ENCODE data around the gene IQGAP2. TPM values are rescaled to one million over a fixed set of nuclear protein-coding genes. Genes with fewer than 3 reads are reported as not detected.
"Not testable (repeated sequence)": the region's sequence is repeated elsewhere in the genome, so short reads cannot be mapped to it uniquely, and the experiment has no call there.

Gene IQGAP2
- total RNA-seq, 1 donor from 2014 or later = 8.8 TPM

DNA sequence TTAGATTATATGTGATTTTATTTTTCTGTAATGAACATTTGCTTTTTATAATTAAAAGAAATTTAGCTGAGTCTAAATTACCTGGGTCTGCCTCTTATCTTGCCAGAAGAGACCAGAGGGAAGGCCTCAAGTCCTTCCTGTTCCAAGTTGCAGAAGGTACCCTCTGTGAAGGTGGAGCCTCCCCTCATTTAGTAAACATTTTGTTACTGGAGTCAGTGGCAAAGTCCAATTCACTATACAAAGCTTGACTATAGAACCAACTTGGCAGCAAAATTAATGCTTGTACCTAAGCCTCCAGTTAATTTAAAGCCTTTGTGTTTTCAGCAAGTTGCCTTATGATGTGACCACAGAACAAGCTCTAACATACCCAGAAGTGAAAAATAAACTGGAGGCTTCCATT is 270.0 kb downstream of the IQGAP2 start:
- peaks cover 17% of the 10 kb centered on the region for H3K36me3 Mint-ChIP-seq (ENCODE audit: low read depth)

DNA sequence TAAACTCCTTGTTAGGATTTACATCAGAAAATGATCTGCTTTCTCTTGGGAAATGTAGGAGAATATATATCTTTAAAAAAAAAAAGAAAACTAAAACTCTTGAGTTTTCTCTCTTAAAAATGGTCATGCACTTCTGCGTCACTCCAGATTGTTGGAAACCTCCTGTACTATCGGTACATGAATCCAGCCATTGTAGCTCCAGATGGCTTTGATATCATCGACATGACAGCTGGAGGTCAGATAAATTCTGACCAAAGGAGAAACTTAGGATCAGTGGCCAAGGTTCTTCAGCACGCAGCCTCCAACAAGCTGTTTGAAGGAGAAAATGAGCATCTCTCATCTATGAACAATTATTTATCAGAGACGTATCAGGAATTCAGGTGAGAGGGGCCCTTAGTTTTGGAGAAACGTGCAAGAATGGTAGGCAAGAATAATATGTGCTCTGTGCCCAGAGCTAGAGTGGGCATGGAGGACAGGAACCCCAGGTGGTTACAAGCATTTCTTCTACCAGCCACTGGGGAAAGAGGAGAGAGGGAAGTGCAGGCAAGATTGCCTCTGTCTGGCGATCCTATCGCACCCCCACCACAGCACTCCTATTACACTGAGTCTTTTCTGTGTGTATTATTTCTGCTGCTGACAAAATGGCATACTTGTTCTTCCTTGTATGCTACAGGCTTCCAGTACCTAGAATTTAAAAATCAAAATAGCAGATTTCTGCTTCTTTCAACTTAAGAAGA is 271.4 kb downstream of the IQGAP2 start:
- Mint-ChIP-seq H3K27me3 (no peaks in the 10 kb centered on the region), H3K27ac (no peak overlapping the region), H3K4me3 (no peak overlapping the region), H3K9me3 (no peaks in the 10 kb centered on the region), H3K36me3 (ENCODE audit: low read depth) (peaks cover 14% of the 10 kb centered on the region), H3K4me1 (no peaks in the 10 kb centered on the region)
- TF ChIP-seq CTCF (IDR thresholded peaks at IDR 0.05) = no peak
- intact Hi-C loops (cut with micrococcal nuclease) = no loop called here
- ATAC-seq (ENCODE audit: low read depth) (no peak), DNase-seq (no peak)
- ChIA-PET POLR2A (no interaction called here), CTCF (no interaction called here)

More for the DNA sequence above, 270.0 kb downstream of the IQGAP2 start:
- intact Hi-C loops (cut with micrococcal nuclease) = no loop called here
- Mint-ChIP-seq H3K4me3 (no peak overlapping the region), H3K27me3 (no peaks in the 10 kb centered on the region), H3K4me1 (no peaks in the 10 kb centered on the region), H3K27ac (no peak overlapping the region), H3K9me3 (no peaks in the 10 kb centered on the region)
- ATAC-seq (ENCODE audit: low read depth) (no peak), DNase-seq (no peak)
- no peak for TF ChIP-seq CTCF (IDR thresholded peaks at IDR 0.05)
- CTCF ChIA-PET = no interaction called here
- POLR2A ChIA-PET = no interaction called here

GRCh38 chr5:76675364-76675763 is 272.3 kb downstream of the IQGAP2 start:
- no peaks in the 10 kb centered on the region for H3K27me3 Mint-ChIP-seq
- DNase-seq (no peak), ATAC-seq (ENCODE audit: low read depth) (no peak)
- TF ChIP-seq CTCF (IDR thresholded peaks at IDR 0.05) = no peak
- no peak overlapping the region for H3K4me3 Mint-ChIP-seq
- no peak overlapping the region for H3K27ac Mint-ChIP-seq
- H3K4me1 Mint-ChIP-seq = no peaks in the 10 kb centered on the region
- peaks cover 11% of the 10 kb centered on the region for H3K36me3 Mint-ChIP-seq (ENCODE audit: low read depth)
- POLR2A ChIA-PET = no interaction called here
- CTCF ChIA-PET = no interaction called here
- H3K9me3 Mint-ChIP-seq = no peaks in the 10 kb centered on the region
- intact Hi-C loops (cut with micrococcal nuclease) = no loop called here

GRCh38 chr5:76677849-76678472 is 274.9 kb downstream of the IQGAP2 start:
- TF ChIP-seq CTCF (IDR thresholded peaks at IDR 0.05) = no peak
- DNase-seq (no peak), ATAC-seq (ENCODE audit: low read depth) (no peak)
- Mint-ChIP-seq H3K4me1 (no peaks in the 10 kb centered on the region), H3K27ac (no peak overlapping the region), H3K27me3 (no peaks in the 10 kb centered on the region), H3K36me3 (ENCODE audit: low read depth) (peaks cover 4% of the 10 kb centered on the region), H3K9me3 (no peaks in the 10 kb centered on the region), H3K4me3 (no peak overlapping the region)
- ChIA-PET POLR2A (no interaction called here), CTCF (no interaction called here)
- intact Hi-C loops (cut with micrococcal nuclease) = no loop called here

DNA sequence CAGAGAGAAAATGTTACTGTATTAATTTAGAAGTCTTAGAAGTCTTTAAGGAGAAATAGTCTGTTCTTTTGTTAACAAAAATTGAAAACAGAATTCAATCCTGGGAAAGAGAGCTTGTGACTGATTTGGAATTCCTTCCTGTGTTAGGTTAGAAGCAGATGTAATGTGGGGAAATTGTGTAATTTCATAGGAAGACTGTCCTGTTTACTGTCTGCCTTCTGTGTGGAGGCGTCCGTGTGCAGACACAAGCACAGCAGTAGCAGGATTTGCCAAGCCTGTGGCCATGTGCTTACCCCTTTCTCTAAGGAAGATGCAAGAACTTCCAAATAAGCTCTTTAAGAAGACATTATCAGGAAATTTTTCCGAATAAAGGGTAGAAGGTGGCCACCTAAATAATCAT is 276.1 kb downstream of the IQGAP2 start:
- ATAC-seq (ENCODE audit: low read depth) = no peak
- Mint-ChIP-seq H3K4me1 (peaks cover under 1% of the 10 kb centered on the region), H3K4me3 (no peak overlapping the region), H3K27me3 (no peaks in the 10 kb centered on the region), H3K36me3 (ENCODE audit: low read depth) (peaks cover 4% of the 10 kb centered on the region), H3K9me3 (no peaks in the 10 kb centered on the region), H3K27ac (no peak overlapping the region)
- ChIA-PET POLR2A (no interaction called here), CTCF (no interaction called here)
- no peak for TF ChIP-seq CTCF (IDR thresholded peaks at IDR 0.05)
- no peak for DNase-seq
- intact Hi-C loops (cut with micrococcal nuclease) = no loop called here

DNA sequence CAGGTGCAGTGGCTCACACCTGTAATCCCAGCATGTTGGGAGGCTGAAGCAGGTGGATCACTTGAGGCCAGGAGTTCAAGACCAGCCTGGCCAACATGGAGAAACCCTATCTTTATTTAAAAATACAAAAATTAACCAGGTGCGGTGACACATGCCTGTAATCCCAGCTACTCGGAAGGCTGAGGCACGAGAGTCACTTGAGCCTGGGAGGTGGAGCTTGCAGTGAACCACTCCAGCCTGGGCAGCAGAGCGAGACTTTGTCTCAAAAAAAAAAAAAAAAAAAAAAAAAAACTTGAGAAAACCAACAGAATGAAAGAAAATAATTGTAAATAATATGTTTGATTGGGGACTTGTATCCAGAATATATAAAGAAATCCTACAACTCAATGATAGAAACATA is 277.7 kb downstream of the IQGAP2 start:
- CTCF ChIA-PET; H3K27me3 Mint-ChIP-seq; H3K9me3 Mint-ChIP-seq; H3K27ac Mint-ChIP-seq; ATAC-seq (ENCODE audit: low read depth); H3K4me3 Mint-ChIP-seq; DNase-seq; intact Hi-C loops (cut with micrococcal nuclease); POLR2A ChIA-PET; H3K36me3 Mint-ChIP-seq (ENCODE audit: low read depth); H3K4me1 Mint-ChIP-seq: not testable (repeated sequence)

Measured in activated B cell treated with CpG ODN at 0.5 μM for 24 hours (primary cell).